Activated CD4-positive, alpha-beta T cell treated with anti-CD3 and anti-CD28 coated beads, Interleukin-2, Interleukin-6, amounts not matched to agents 100 ng/mL and 50 ng/mL, durations not matched to agents 16 hours and 8 hours (primary cell): ENCODE measurements around the gene SF3A1.

Experiments used
- DNase-seq: peaks from one replicate; pipeline ENCODE4 v3.0.0-alpha.2; 2020

The SF3A1 gene

GRCh38 chr22:30320021-30320556, 36.6 kb downstream of the SF3A1 start:
- no peak for DNase-seq

GRCh38 chr22:30318799-30319419, 37.8 kb downstream of the SF3A1 start:
- DNase-seq, result no peak

GRCh38 chr22:30317778-30318177, 38.9 kb downstream of the SF3A1 start:
- DNase-seq, result no peak

- DNase-seq, result no peak
Observed at GRCh38 chr22:30315962-30316576, 40.6 kb downstream of the SF3A1 start.

GRCh38 chr22:30314915-30315314, 41.8 kb downstream of the SF3A1 start:
- DNase-seq, result peak; percentile 73

GRCh38 chr22:30313527-30314363, 42.9 kb downstream of the SF3A1 start:
- no peak for DNase-seq

GRCh38 chr22:30312053-30312452, 44.6 kb downstream of the SF3A1 start:
- DNase-seq, result no peak

- no peak for DNase-seq
Observed at GRCh38 chr22:30310881-30311771, 45.6 kb downstream of the SF3A1 start.

- DNase-seq, result no peak
Observed at GRCh38 chr22:30309951-30310741, 46.5 kb downstream of the SF3A1 start.

GRCh38 chr22:30308518-30309230, 48.0 kb downstream of the SF3A1 start:
- peak; percentile 36 for DNase-seq

GRCh38 chr22:30308093-30308492, 48.6 kb downstream of the SF3A1 start:
- DNase-seq, result no peak

- DNase-seq, result no peak
Observed at GRCh38 chr22:30307041-30307574, 49.6 kb downstream of the SF3A1 start.

- DNase-seq, result no peak
Observed at GRCh38 chr22:30306627-30307011, 50.1 kb downstream of the SF3A1 start.

- DNase-seq, result peak; percentile 81
Observed at GRCh38 chr22:30305906-30306626, 50.6 kb downstream of the SF3A1 start.

GRCh38 chr22:30305519-30305905, 51.2 kb downstream of the SF3A1 start:
- peak; percentile 87 for DNase-seq

GRCh38 chr22:30304495-30305244, 52.0 kb downstream of the SF3A1 start:
- DNase-seq, result no peak

GRCh38 chr22:30302810-30303138, 53.9 kb downstream of the SF3A1 start:
- no peak for DNase-seq

GRCh38 chr22:30301995-30302809, 54.5 kb downstream of the SF3A1 start:
- peak; percentile 21 for DNase-seq

- DNase-seq, result no peak
Observed at GRCh38 chr22:30299322-30299721, 57.4 kb downstream of the SF3A1 start.
